HG03103 (cell line): Measurements from ENCODE around the gene TMEM250.

ENCODE experiments used
- ATAC-seq: cut with Tn5 transposase; IDR thresholded peaks from one replicate; pipeline ENCODE4 v1.9.1; 2021; ENCODE audit warnings: low read depth; ENCODE audit not compliant: unreplicated experiment

Gene TMEM250

GRCh38 chr9:136147890-136148714 is 29.4 kb upstream of the TMEM250 start:
- ATAC-seq = no peak

GRCh38 chr9:136147038-136147889 is 28.6 kb upstream of the TMEM250 start:
- ATAC-seq = no peak

- no peak for ATAC-seq
Measured at GRCh38 chr9:136146126-136147037, 27.7 kb upstream of the TMEM250 start.

- no peak for ATAC-seq
Measured at GRCh38 chr9:136145580-136145979, 26.9 kb upstream of the TMEM250 start.

- no peak for ATAC-seq
Measured at GRCh38 chr9:136144450-136144849, 25.8 kb upstream of the TMEM250 start.

- no peak for ATAC-seq
Measured at GRCh38 chr9:136143215-136144001, 24.7 kb upstream of the TMEM250 start.

- ATAC-seq = no peak
Measured at GRCh38 chr9:136142859-136143214, 24.2 kb upstream of the TMEM250 start.

- ATAC-seq = no peak
Measured at GRCh38 chr9:136142414-136142796, 23.7 kb upstream of the TMEM250 start.

GRCh38 chr9:136141682-136142413 is 23.2 kb upstream of the TMEM250 start:
- ATAC-seq = no peak

- no peak for ATAC-seq
Measured at GRCh38 chr9:136140966-136141365, 22.3 kb upstream of the TMEM250 start.

GRCh38 chr9:136140046-136140445 is 21.4 kb upstream of the TMEM250 start:
- ATAC-seq = no peak

- ATAC-seq = no peak
Measured at GRCh38 chr9:136138566-136138965, 19.9 kb upstream of the TMEM250 start.

GRCh38 chr9:136137321-136138265 is 18.9 kb upstream of the TMEM250 start:
- no peak for ATAC-seq

GRCh38 chr9:136136127-136136925 is 17.7 kb upstream of the TMEM250 start:
- no peak for ATAC-seq

GRCh38 chr9:136135326-136136126 is 16.9 kb upstream of the TMEM250 start:
- no peak for ATAC-seq

GRCh38 chr9:136133959-136134484 is 15.3 kb upstream of the TMEM250 start:
- no peak for ATAC-seq
